LNCaP clone FGC (cell line): ENCODE data around the gene ACSL1.
"Not testable (repeated sequence)": the region's sequence is repeated elsewhere in the genome, so short reads cannot be mapped to it uniquely, and the experiment has no call there.

ENCODE experiments used
- DNase-seq: peaks from one replicate; pipeline ENCODE4 v3.0.0-alpha.2; 2011; ENCODE audit warnings: low read depth
- H3K4me3 ChIP-seq: 2 replicates; pipeline ENCODE4 v1.5.1; 2011; ENCODE audit warnings: mild to moderate bottlenecking, low read depth, low read length, control low read depth
- CTCF ChIP-seq: IDR thresholded peaks from 2 replicates; pipeline ENCODE4 v1.5.1; 2012; ENCODE audit warnings: mild to moderate bottlenecking; ENCODE audit not compliant: control insufficient read depth, insufficient read depth; ENCODE audit errors: extremely low read depth

ACSL1 gene

GRCh38 chr4:184744236-184744635 is 81.5 kb downstream of the ACSL1 start:
- TF ChIP-seq CTCF: no peak
- H3K4me3 ChIP-seq: no peak overlapping the region
- DNase-seq: no peak

- no peak overlapping the region for H3K4me3 ChIP-seq
- no peak for TF ChIP-seq CTCF
- DNase-seq: no peak
Measured at GRCh38 chr4:184743650-184744049, 82.1 kb downstream of the ACSL1 start.

GRCh38 chr4:184741651-184742050 is 84.1 kb downstream of the ACSL1 start:
- not testable (repeated sequence) for DNase-seq, H3K4me3 ChIP-seq

GRCh38 chr4:184740980-184741391 is 84.8 kb downstream of the ACSL1 start:
- no peak for DNase-seq
- no peak for TF ChIP-seq CTCF

GRCh38 chr4:184739575-184739974 is 86.2 kb downstream of the ACSL1 start:
- H3K4me3 ChIP-seq, DNase-seq: not testable (repeated sequence)

More at GRCh38 chr4:184740980-184741391, 84.8 kb downstream of the ACSL1 start:
- H3K4me3 ChIP-seq: no peak overlapping the region

GRCh38 chr4:184734758-184735157 is 91.0 kb downstream of the ACSL1 start:
- no peak for TF ChIP-seq CTCF
- no peak for DNase-seq
- H3K4me3 ChIP-seq: peak overlapping the region; percentile 88

GRCh38 chr4:184733654-184734524 is 91.9 kb downstream of the ACSL1 start, which contains the start of gene CENPU:
CENPU (minus strand) TSS chr4:184734096; CDS start chr4:184734062, 34 bp downstream.
- H3K4me3 ChIP-seq: peak within 1 kb of the TSS; percentile 88
- peak; percentile 99 for DNase-seq
- no peak for TF ChIP-seq CTCF

GRCh38 chr4:184732126-184732525 is 93.6 kb downstream of the ACSL1 start:
- peak; percentile 65 for DNase-seq
- TF ChIP-seq CTCF: no peak
- H3K4me3 ChIP-seq: peak overlapping the region; percentile 88
